Naive thymus-derived CD4-positive, alpha-beta T cell (primary cell): Measurements from ENCODE around the gene SULT1A1. TPM values are rescaled to one million over a fixed set of nuclear protein-coding genes. Genes with fewer than 3 reads are reported as not detected.

Experiments
- ATAC-seq: fragments of 150-1000 bp; cut with Tn5 transposase; 2 replicates; pipeline ENCODE4 v1.10.0; 2021; ENCODE audit warnings: mild to moderate bottlenecking, moderate library complexity
- CTCF ChIA-PET: fragments of 350-600 bp; sonication (Branson Sonifier 250); formaldehyde crosslinking; loops from one replicate; lab custom pipeline; 2021; ENCODE audit warnings: antibody characterized with exemption; lab: Charles Lee
- POLR2A ChIA-PET: fragments of 350-600 bp; sonication (Branson Sonifier 250); formaldehyde crosslinking; loops from one replicate; lab custom pipeline; 2021; ENCODE audit warnings: antibody characterized with exemption, inconsistent platforms; lab: Charles Lee
- DNase-seq, 9 donors: peaks; one replicate each; pipeline versions ENCODE4 v3.0.0 to v3.0.0-alpha.2; 2020 to 2022; ENCODE audit warnings: mixed read lengths in 1 of 9
- H3K27ac ChIP-seq: one replicate; pipeline ENCODE4 v1.7.0; 2013; ENCODE audit warnings: mild to moderate bottlenecking, low read depth, low read length, moderate library complexity
- H3K27me3 ChIP-seq, 2 donors: one replicate each; pipeline ENCODE4 v1.7.0; 2013; ENCODE audit warnings: low read length in 2 of 2, mild to moderate bottlenecking in 2 of 2, moderate library complexity in 2 of 2; ENCODE audit not compliant: control insufficient read depth in 2 of 2, insufficient read depth in 2 of 2
- H3K36me3 ChIP-seq, 3 experiments: 1 replicate in 2 of 3; 2 replicates in 1 of 3; pipeline ENCODE4 v1.7.0; 2013; ENCODE audit warnings: low read length in 3 of 3, mild to moderate bottlenecking in 3 of 3, moderate library complexity in 1 of 3; ENCODE audit not compliant: insufficient read depth in 3 of 3, control insufficient read depth in 2 of 3
- H3K4me1 ChIP-seq, 2 donors: one replicate each; pipeline ENCODE4 v1.7.0; 2013; ENCODE audit warnings: low read length in 2 of 2, mild to moderate bottlenecking in 2 of 2, moderate library complexity in 1 of 2; ENCODE audit not compliant: control insufficient read depth in 2 of 2, insufficient read depth in 2 of 2
- H3K4me3 ChIP-seq: 2 replicates; pipeline ENCODE4 v1.7.0; 2013; ENCODE audit warnings: mild to moderate bottlenecking, low read length
- H3K9me3 ChIP-seq, 3 experiments: 1 replicate in 2 of 3; 2 replicates in 1 of 3; pipeline ENCODE4 v1.7.0; 2013; ENCODE audit warnings: low read length in 3 of 3; ENCODE audit not compliant: control insufficient read depth in 2 of 3
- H3K27ac Mint-ChIP-seq, 9 donors: one replicate each; pipeline ENCODE4 v1.8.0; 2020 to 2022; ENCODE audit warnings: mixed read lengths in 9 of 9, mild to moderate bottlenecking in 8 of 9, moderate library complexity in 5 of 9, inconsistent platforms in 2 of 9
- H3K27me3 Mint-ChIP-seq, 5 donors: one replicate each; pipeline ENCODE4 v1.8.0; 2021 to 2022; ENCODE audit warnings: mixed read lengths in 5 of 5, mild to moderate bottlenecking in 1 of 5
- H3K36me3 Mint-ChIP-seq, 5 donors: one replicate each; pipeline ENCODE4 v1.8.0; 2020 to 2022; ENCODE audit warnings: mixed read lengths in 5 of 5, mild to moderate bottlenecking in 3 of 5, inconsistent platforms in 1 of 5
- H3K4me1 Mint-ChIP-seq, 7 donors: one replicate each; pipeline ENCODE4 v1.8.0; 2020 to 2022; ENCODE audit warnings: mixed read lengths in 7 of 7, mild to moderate bottlenecking in 3 of 7, inconsistent platforms in 1 of 7
- H3K4me3 Mint-ChIP-seq, 10 donors: one replicate each; pipeline ENCODE4 v1.8.0; 2020 to 2022; ENCODE audit warnings: mild to moderate bottlenecking in 10 of 10, mixed read lengths in 10 of 10, moderate library complexity in 6 of 10, inconsistent platforms in 2 of 10
- H3K9me3 Mint-ChIP-seq, 11 donors: one replicate each; pipeline ENCODE4 v1.8.0; 2020 to 2022; ENCODE audit warnings: mixed read lengths in 11 of 11, mild to moderate bottlenecking in 4 of 11, inconsistent platforms in 1 of 11, moderate library complexity in 1 of 11
- intact Hi-C, 2 donors: fragments of 100-400 bp; cut with micrococcal nuclease; formaldehyde crosslinking; loops; one replicate each; pipeline ENCODE4 v1.15.1; 2023
- polyA plus RNA-seq, 2 donors: library from polyadenylated mRNA; unstranded; fragments of 300-500 nt; fragmentation: Illumina TruSeq; gene quantifications; one replicate each; pipeline ENCODE4 v1.2.3, GENCODE V29; 2021
- total RNA-seq, 6 experiments: library from RNA in 5 of 6; stranded (reverse) in 5 of 6; gene quantifications; 1 replicate in 5 of 6; 2 replicates in 1 of 6; pipeline ENCODE4 v1.2.3 and lab custom pipeline; 2021 to 2026

The SULT1A1 gene
- total and polyA plus RNA-seq, 7 experiments from 2014 or later: 9.2 to 70.8 (median 18.5) TPM

DNA sequence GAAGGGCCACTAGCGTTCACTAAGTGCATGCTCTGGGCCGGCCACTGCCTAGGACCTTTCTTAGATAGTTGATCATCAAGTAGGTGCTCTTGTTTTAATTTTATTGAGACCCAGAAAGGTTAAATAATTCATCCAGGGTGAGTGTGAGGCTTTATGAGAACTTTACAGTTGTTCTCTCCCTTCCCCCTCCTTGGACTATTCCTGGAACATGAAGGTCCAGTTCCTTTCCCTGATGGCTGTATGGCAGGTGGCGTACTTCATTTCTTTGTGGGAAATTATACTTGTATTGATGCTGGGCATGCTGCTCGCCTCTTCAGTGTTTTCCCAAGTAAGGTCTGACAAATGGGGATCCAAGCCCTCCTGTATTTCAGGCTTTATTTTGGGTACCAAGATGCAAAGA, 47.6 kb downstream of the SULT1A1 start:
- ATAC-seq: no peak
- Mint-ChIP-seq H3K27me3 (no peaks in the 10 kb centered on the region), H3K9me3 (peaks cover 0 to 9% (median 3%) of the 10 kb centered on the region in 11 donors)

GRCh38 chr16:28561557-28562187, 48.2 kb downstream of the SULT1A1 start:
- H3K9me3 Mint-ChIP-seq: peaks cover 0 to 9% (median 3%) of the 10 kb centered on the region in 11 donors
- H3K4me1 Mint-ChIP-seq: peaks cover 22 to 70% (median 49%) of the 10 kb centered on the region in 7 donors
- Histone ChIP-seq H3K9me3 (no peaks in the 10 kb centered on the region), H3K27ac (no peak overlapping the region), H3K27me3 (no peaks in the 10 kb centered on the region), H3K4me1 (no peaks in the 10 kb centered on the region), H3K4me3 (no peak overlapping the region), H3K36me3 (peaks cover 0 to 24% (median 0%) of the 10 kb centered on the region in 3 experiments)
- ATAC-seq: no peak
- CTCF ChIA-PET: interaction anchor here (0.6 kb wide), 1 partner anchor 280 kb away, joined by 3 read pairs; no protein-coding TSS in a partner anchor
- intact Hi-C loops: no loop called here
- peaks cover 6 to 42% (median 33%) of the 10 kb centered on the region in 5 donors for H3K36me3 Mint-ChIP-seq
- POLR2A ChIA-PET: no interaction called here
- H3K27ac Mint-ChIP-seq: peak overlapping the region in 1 of 9 donors; percentile 22
- H3K27me3 Mint-ChIP-seq: no peaks in the 10 kb centered on the region
- no peak for DNase-seq
- H3K4me3 Mint-ChIP-seq: peak overlapping the region in 2 of 10 donors; percentile 9 to 39

More for the DNA sequence above, 47.6 kb downstream of the SULT1A1 start:
- Mint-ChIP-seq H3K36me3 (peaks cover 7 to 40% (median 34%) of the 10 kb centered on the region in 5 donors), H3K27ac (no peak overlapping the region), H3K4me3 (no peak overlapping the region), H3K4me1 (peaks cover 19 to 65% (median 46%) of the 10 kb centered on the region in 7 donors)
- no peak overlapping the region for H3K4me3 ChIP-seq
- ChIA-PET POLR2A (no interaction called here), CTCF (interaction anchor here (0.6 to 1.1 kb wide), 2 partner anchors 9 to 281 kb away, joined by 3 read pairs; no protein-coding TSS in a partner anchor)
- no peak overlapping the region for H3K27ac ChIP-seq
- no peaks in the 10 kb centered on the region for H3K9me3 ChIP-seq
- H3K36me3 ChIP-seq: peaks cover 0 to 19% (median 0%) of the 10 kb centered on the region in 3 experiments
- H3K4me1 ChIP-seq: no peaks in the 10 kb centered on the region
- DNase-seq: no peak
- no peaks in the 10 kb centered on the region for H3K27me3 ChIP-seq
- intact Hi-C loops: no loop called here

GRCh38 chr16:28558456-28558855, 51.4 kb downstream of the SULT1A1 start:
- intact Hi-C loops: no loop called here
- no peaks in the 10 kb centered on the region for H3K9me3 Mint-ChIP-seq
- no peaks in the 10 kb centered on the region for H3K9me3 ChIP-seq
- H3K27ac Mint-ChIP-seq: no peak overlapping the region
- H3K36me3 Mint-ChIP-seq: peaks cover 6 to 25% (median 22%) of the 10 kb centered on the region in 5 donors
- no peak overlapping the region for H3K4me3 ChIP-seq
- ATAC-seq (no peak), DNase-seq (no peak)
- peaks cover 0 to 24% (median 0%) of the 10 kb centered on the region in 3 experiments for H3K36me3 ChIP-seq
- ChIA-PET CTCF (no interaction called here), POLR2A (interaction anchor here (0.7 kb wide), 1 partner anchor 29 kb away, joined by 3 read pairs; no protein-coding TSS in a partner anchor)
- H3K27me3 Mint-ChIP-seq: no peaks in the 10 kb centered on the region
- H3K27ac ChIP-seq: no peak overlapping the region
- peaks cover 26 to 75% (median 56%) of the 10 kb centered on the region in 7 donors for H3K4me1 Mint-ChIP-seq
- H3K27me3 ChIP-seq: no peaks in the 10 kb centered on the region
- peak overlapping the region in 2 of 10 donors; percentile 27 to 42 for H3K4me3 Mint-ChIP-seq
- H3K4me1 ChIP-seq: peaks cover 7 to 18% of the 10 kb centered on the region in 2 donors

- Histone ChIP-seq H3K9me3 (no peaks in the 10 kb centered on the region), H3K4me3 (no peak overlapping the region), H3K4me1 (peaks cover 7 to 22% of the 10 kb centered on the region in 2 donors), H3K27ac (no peak overlapping the region), H3K36me3 (peaks cover 0 to 24% (median 0%) of the 10 kb centered on the region in 3 experiments), H3K27me3 (no peaks in the 10 kb centered on the region)
- no peaks in the 10 kb centered on the region for H3K27me3 Mint-ChIP-seq
- POLR2A ChIA-PET: interaction anchor here (0.8 to 1.4 kb wide), 3 partner anchors 11 to 279 kb away, joined by 3 to 4 read pairs (median 4); partner anchors contain the start of gene CLN3
- H3K36me3 Mint-ChIP-seq: peaks cover 6 to 25% (median 22%) of the 10 kb centered on the region in 5 donors
- intact Hi-C loops: no loop called here
- no peaks in the 10 kb centered on the region for H3K9me3 Mint-ChIP-seq
- CTCF ChIA-PET: interaction anchor here (1.3 to 1.5 kb wide), 2 partner anchors 13 to 60 kb away, joined by 3 to 5 read pairs; no protein-coding TSS in a partner anchor
- H3K4me1 Mint-ChIP-seq: peaks cover 24 to 65% (median 49%) of the 10 kb centered on the region in 7 donors
- peak overlapping the region in 4 of 10 donors; percentile 1 to 34 (median 12) for H3K4me3 Mint-ChIP-seq
- H3K27ac Mint-ChIP-seq: peak overlapping the region in 1 of 9 donors; percentile 12
- ATAC-seq: no peak
- no peak for DNase-seq
These were observed 52.9 kb downstream of the SULT1A1 start for GRCh38 chr16:28556914-28557320.

DNA sequence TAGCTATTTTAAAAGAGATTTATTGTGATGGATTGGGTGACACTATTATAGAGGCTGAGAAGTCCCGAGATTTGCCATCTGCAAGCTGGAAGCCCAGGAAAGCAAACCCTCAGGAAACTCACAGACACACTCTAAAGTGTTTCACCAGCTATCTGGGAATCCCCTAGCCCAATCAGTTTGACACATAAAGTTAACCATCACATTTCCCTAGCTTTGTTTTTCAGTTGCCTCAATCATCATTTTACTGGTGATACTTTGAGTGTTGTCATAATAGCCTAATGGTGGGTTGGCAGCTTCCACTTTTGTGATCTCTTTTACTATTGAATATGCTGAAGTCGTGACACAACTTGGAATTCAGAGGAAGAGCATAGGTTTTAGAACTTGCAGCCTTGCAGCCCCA, 54.3 kb downstream of the SULT1A1 start:
- Mint-ChIP-seq H3K4me1 (peaks cover 18 to 58% (median 43%) of the 10 kb centered on the region in 7 donors), H3K27ac (peak overlapping the region in 2 of 9 donors; percentile 23 to 31), H3K36me3 (peaks cover 6 to 25% (median 22%) of the 10 kb centered on the region in 5 donors), H3K9me3 (no peaks in the 10 kb centered on the region), H3K4me3 (peak overlapping the region in 8 of 10 donors; percentile 5 to 89 (median 42)), H3K27me3 (no peaks in the 10 kb centered on the region)
- ChIA-PET POLR2A (interaction anchor here (1.0 to 2.5 kb wide), 6 partner anchors 21 to 278 kb away, joined by 3 to 27 read pairs (median 6); partner anchors contain the start of genes APOBR and CLN3), CTCF (interaction anchor here (1.5 kb wide), 1 partner anchor 62 kb away, joined by 5 read pairs; no protein-coding TSS in a partner anchor)
- intact Hi-C loops: loop anchor here in 1 of 2 donors (2.0 kb wide), 1 partner anchor 279 kb away; no protein-coding TSS in a partner anchor
- Histone ChIP-seq H3K36me3 (peaks cover 0 to 24% (median 0%) of the 10 kb centered on the region in 3 experiments), H3K27me3 (no peaks in the 10 kb centered on the region), H3K4me3 (no peak overlapping the region), H3K4me1 (peaks cover 7 to 22% of the 10 kb centered on the region in 2 donors), H3K27ac (no peak overlapping the region), H3K9me3 (no peaks in the 10 kb centered on the region)
- no peak for ATAC-seq
- DNase-seq: no peak
